Cardiac atrium fibroblast (primary cell): ENCODE measurements around the gene TAF6. TPM values are rescaled to one million over a fixed set of nuclear protein-coding genes. Genes with fewer than 3 reads are reported as not detected.

ENCODE experiments used
- total RNA-seq: library from RNA; depleted of rRNA; stranded (reverse); fragments of >200 nt; gene quantifications from 2 replicates; pipeline ENCODE4 v1.2.3, GENCODE V29; 2015

Gene TAF6
- total RNA-seq, result 51.4 and 58.5 TPM in 2 replicates

DNA sequence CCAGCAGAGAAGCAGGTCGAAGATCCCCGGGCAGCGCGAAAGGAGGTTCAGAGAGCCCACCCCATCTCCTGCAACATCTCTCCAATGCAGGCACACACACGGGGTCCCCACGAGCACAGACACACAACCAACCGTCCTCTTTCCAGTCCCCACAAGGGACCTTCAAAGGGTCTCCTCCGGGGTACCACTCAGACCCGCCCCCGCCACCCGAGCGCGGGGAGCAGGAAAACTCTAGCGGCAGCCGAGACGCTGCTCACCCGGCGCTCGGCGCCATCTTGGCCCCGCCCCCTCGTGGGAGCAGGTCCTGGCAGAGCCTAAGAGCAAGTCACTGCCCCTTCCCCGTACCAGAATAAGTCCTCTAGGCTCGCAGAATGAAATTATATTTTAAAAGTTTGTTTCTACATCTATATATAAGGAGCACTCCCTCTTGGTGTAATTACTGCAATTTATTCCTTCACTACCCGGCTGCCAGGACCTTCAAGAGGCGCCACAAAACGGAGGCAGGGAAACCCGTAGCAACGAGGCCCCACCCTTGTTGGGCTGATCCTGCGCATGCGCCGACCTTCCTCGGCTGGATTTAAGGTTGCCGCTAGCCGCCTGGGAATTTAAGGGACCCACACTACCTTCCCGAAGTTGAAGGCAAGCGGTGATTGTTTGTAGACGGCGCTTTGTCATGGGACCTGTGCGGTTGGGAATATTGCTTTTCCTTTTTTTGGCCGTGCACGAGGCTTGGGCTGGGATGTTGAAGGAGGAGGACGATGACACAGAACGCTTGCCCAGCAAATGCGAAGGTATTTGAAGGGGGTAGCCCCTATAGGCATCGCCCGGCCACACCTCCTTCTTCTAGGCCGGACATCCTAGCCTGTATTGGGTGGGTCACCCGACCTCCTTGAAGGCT lies at the start of gene TAF6, which contains the start of gene CNPY4:
TSS of gene TAF6 (minus strand) at position 287 of the 898 bp plus-strand sequence. CDS start 5,149 bp downstream, outside the sequence.
TSS of gene CNPY4 (plus strand) at position 563 of the 898 bp plus-strand sequence. CDS start at position 674, 111 bp downstream.

DNA sequence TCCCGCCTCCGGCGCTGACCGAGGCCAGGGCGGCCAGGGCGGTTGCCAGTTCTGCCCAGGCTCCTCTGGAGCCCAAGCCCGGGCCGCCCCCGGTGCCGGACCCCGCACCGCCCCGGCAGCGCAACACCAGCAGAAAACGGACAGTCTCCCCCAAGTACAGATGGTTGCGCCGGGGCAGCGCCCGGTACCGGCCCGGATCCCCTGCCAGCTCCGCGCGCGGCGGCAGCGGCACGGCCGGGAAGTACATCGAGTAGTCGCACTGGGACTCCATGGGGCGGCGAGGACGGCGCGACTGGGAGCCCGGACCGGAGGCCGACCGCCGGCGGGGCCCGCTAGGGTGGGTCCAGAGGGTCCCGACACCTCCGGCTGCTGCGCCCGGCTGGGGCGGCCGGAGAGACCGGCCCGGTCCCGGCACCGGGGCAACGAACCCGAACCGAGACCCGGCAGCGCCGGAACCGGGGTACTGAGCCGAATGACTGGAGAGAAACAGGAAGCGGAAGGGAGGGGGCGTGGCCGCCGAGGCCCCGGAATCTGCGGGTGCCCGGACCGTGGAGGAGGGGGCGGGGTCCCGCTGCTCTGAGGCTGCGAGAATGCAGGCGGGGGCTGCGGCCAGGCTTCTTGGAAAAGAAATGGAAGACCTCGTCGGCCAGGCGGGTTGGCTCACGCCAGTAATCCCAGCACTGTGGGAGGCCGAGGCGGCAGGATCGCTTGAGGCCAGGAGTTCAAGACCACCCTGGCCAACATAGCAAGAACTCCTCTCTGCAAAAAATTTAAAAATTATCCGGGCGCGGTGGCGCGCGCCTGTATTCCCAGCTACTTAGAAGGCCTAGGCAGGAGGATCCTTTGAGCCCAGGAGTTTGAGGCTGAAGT lies 39.3 kb upstream of the TAF6 start, which contains the start of gene TRAPPC14:
TSS of gene TRAPPC14 (minus strand) at position 495 of the 870 bp plus-strand sequence. CDS start at position 271, 224 bp downstream.

DNA sequence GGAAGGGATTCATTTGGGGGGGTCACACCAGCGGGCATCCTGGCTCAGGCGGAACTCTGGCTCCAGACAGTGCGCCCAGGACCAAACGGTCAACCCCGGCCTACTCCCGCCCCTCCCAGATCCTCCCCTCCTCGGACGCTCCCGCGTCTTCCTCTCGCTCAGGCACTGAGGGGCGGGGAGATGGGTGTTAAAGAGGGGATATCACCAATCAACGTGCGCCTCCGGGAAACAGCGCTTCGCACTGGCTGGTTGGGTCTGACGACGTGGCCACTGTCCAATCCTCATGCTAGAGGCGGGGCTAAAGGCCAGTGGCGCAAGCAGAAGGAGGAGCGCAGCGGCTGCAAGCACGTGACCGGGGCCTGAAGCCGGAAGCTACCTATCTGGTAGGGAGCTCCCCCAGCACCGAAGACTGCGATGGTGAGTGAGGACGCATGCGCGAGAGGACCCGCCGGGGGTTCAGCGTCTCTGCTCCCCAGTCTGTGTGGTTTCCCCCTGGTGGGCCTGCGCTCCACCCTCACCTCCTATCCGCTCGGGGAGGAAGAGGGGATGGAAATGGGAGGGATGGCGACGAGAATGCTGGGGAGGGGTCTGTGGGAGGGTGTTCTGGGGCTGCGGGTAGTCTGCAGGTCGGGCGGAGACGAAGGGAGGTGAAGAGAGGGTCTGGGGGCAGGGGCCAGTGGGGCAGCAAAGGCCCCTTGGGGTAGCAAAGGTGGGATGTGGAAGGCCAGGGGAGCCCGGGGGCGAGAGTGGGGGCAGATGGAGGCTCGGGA lies 29.6 kb upstream of the TAF6 start, which contains the start of gene LAMTOR4:
TSS of gene LAMTOR4 (plus strand) at position 360 of the 770 bp plus-strand sequence. CDS start at position 415, 55 bp downstream.

DNA sequence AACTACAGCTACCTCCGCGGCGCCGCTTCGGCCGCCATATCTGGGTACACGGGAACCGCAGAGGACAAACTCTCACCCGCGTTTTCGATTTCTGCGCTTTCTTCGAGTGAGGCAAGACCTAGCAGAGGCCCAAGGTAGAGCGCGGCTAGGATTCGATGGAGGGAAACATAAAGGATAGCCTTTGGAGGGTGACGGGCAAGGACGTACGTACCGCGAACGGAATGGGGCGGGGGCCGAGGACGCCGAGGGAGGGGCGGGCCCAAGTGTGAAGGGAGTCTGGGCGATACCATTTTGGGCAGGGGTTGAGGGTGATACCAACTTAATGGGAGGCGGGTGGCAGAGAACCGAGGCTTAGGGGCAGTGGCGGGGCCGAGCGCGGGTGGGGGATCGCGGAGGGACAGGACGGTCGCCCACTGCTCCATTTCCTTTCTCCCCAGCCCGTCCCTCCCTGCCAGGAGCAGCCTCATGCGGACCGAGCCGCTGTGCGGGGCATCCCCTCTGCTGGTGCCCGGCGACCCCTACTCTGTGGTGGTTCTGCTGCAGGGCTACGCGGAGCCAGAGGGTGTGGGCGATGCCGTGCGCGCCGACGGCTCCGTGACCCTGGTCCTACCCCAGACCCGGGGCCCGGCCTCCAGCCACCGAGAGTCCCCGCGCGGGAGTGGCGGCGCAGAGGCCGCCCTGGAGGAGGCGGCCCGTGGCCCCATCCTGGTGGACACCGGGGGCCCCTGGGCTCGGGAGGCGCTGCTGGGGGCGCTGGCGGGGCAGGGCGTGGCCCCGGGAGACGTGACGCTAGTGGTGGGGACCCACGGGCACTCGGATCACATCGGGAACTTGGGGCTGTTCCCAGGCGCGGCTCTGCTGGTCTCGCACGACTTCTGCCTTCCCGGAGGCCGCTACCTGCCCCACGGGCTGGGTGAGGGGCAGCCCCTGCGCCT lies 8.0 kb upstream of the TAF6 start, which contains the start of gene MBLAC1:
TSS of gene MBLAC1 (plus strand) at position 37 of the 935 bp plus-strand sequence. CDS start at position 466, 429 bp downstream.

DNA sequence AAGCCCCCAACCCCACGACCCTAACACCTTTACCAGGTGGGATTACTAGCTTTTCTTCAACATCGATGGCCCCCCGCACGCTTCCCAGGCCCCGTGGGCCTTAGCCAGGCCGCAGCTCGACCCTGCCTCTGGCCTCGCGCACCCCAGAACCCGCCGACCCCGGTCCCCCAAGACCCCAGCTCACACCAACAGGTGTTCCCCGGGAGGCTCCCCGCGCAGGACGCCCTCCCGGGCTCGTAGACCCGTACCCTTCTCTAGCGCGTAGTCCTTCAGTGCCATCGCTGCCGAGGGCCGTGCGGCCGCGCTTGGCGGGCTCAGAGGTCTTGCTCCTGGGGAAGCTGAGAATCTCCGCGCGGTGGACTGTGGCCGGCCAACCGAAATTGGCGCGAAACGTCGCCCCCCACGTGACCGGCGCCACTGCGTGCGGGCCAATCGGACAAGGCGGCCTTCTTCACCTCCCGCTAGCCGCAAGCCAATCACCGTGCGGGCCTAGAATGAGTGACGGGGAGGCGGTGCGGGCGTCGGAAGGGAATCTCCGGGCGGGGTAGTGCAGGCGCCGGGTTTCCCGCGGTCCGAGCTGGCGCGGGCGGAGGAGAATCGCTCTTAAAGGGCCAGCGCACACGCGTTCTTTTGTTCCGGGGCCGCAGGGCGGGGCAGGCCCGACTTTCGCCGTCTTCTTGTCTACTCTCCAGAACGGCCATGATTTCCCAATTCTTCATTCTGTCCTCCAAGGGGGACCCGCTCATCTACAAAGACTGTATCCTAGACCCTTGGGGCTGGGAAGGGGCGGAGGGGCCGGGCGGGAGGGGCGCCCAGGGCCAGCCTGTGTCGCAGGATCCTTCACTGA lies 17.9 kb downstream of the TAF6 start, which contains the start of the genes AP4M1 and MCM7:
TSS of gene AP4M1 (plus strand) at position 628 of the 847 bp plus-strand sequence. CDS start at position 700, 72 bp downstream.
TSS of gene MCM7 (minus strand) at position 382 of the 847 bp plus-strand sequence. CDS start at position 279, 103 bp downstream.

DNA sequence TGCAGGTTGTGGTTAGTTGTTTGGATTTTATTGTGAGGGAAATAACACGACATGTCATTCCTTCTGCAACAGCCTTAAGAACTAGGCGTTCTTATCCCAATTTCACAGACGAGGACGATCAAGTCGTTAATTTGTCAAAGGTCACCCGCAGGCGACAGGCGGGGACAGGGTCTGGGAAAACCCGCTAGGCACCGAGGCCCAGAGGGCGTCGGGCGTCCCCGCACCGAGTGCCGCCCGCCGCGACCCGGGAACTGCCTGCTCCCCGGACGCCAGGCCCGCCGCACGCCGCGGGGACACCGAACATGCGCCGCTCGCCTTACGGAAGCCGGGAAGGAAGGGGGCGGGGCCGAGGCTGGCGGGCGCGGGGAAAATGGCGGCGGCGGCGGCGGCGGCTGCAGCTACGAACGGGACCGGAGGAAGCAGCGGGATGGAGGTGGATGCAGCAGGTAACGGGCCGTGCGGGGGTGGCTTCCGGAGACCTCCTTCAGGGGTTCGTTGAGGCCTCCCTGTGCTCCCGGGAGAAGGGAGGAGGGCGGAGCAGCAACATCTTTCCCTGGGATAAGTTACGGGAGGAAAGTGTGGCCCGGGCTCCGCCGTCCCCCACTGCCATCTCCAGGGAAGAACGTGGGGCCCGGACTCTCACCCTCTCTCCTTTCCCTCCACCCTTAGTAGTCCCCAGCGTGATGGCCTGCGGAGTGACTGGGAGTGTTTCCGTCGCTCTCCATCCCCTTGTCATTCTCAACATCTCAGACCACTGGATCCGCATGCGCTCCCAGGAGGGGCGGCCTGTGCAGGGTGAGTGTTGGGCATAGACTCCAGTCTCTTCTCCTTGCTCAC lies 30.3 kb downstream of the TAF6 start, which contains the start of gene COPS6:
TSS of gene COPS6 (plus strand) at position 349 of the 837 bp plus-strand sequence. CDS start at position 371, 22 bp downstream.

DNA sequence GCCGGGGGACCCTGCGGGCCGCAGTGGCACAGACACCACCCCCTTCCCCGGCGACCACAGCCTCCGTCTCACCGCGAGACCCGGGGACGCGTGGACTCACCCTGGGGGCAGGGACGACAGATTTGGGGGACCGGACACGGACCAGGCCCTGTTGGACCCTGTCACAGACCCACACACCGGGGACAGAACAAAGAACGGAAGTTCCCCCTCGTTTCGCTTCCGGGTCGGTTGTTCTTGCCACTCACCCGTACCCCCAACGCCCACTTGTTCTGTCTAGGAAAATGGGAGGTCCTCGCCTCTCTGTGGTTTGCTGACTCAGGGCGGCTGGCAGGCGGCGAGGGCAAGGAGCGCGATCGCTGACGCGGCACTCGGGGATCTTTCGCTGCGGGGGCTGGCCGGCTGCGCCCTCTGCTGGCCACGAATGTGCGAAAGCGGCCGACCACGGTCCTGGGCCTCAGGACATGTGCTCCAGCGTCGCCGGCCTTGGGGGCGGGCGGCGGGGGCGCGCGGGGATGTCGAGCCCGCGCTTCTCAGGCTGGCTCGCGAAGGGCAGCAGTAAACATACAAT lies 37.5 kb downstream of the TAF6 start, which contains the start of gene ZNF3:
TSS of gene ZNF3 (minus strand) at position 189 of the 568 bp plus-strand sequence. CDS start 4,366 bp downstream, outside the sequence.

Other genes with a start within 250 kb of the TAF6 start
- 0.16 TPM in 1 of 2 replicates, not detected in the other for gene OR2AE1, start 242.3 kb downstream of the TAF6 start, total RNA-seq
- 26.5 and 30.5 TPM in 2 replicates for gene TRIM4, start 199.8 kb downstream of the TAF6 start, total RNA-seq
- gene GJC3, start 189.7 kb downstream of the TAF6 start, total RNA-seq, result not detected in 2 replicates
- not detected in 2 replicates for gene AZGP1, start 143.3 kb downstream of the TAF6 start, total RNA-seq
- 17.1 and 20.3 TPM in 2 replicates for gene ZKSCAN1, start 103.8 kb downstream of the TAF6 start, total RNA-seq
- gene ZSCAN21, start 69.6 kb downstream of the TAF6 start, total RNA-seq, result 7.2 and 10.5 TPM in 2 replicates
- gene ZNF3, start 37.6 kb downstream of the TAF6 start, total RNA-seq, result 12.5 and 17.8 TPM in 2 replicates
- gene COPS6, start 30.4 kb downstream of the TAF6 start, total RNA-seq, result 45.8 and 57.2 TPM in 2 replicates
- 26.2 and 34.8 TPM in 2 replicates for gene MCM7, start 18.0 kb downstream of the TAF6 start, total RNA-seq
- gene AP4M1, start 17.7 kb downstream of the TAF6 start, total RNA-seq, result 11.7 and 23.0 TPM in 2 replicates
- gene CNPY4, start 276 bp upstream of the TAF6 start, total RNA-seq, result 22.0 and 22.9 TPM in 2 replicates
- 3.4 and 5.4 TPM in 2 replicates for gene MBLAC1, start 7.6 kb upstream of the TAF6 start, total RNA-seq
- gene LAMTOR4, start 29.6 kb upstream of the TAF6 start, total RNA-seq, result 136 and 155 TPM in 2 replicates
- gene TRAPPC14, start 39.4 kb upstream of the TAF6 start, total RNA-seq, result 7.3 and 10.5 TPM in 2 replicates
- 3.8 and 4.5 TPM in 2 replicates for gene GAL3ST4, start 49.3 kb upstream of the TAF6 start, total RNA-seq
- gene GPC2, start 58.0 kb upstream of the TAF6 start, total RNA-seq, result 5.6 TPM in 1 of 2 replicates, not detected in the other
- gene STAG3, start 58.6 kb upstream of the TAF6 start, total RNA-seq, result 0.16 and 1.8 TPM in 2 replicates
- not detected in 2 replicates for gene PVRIG, start 100.6 kb upstream of the TAF6 start, total RNA-seq
- gene SPDYE3, start 188.3 kb upstream of the TAF6 start, total RNA-seq, result not detected in 2 replicates
- gene PILRB, start 238.8 kb upstream of the TAF6 start, total RNA-seq, result 13.5 and 19.0 TPM in 2 replicates